GM23248 (cell line): ENCODE measurements around the gene NCOR2.

Experiments used
- EZH2 ChIP-seq: fragments of 200-600 bp; sonication (generic); IDR thresholded peaks from 2 replicates; pipeline ENCODE4 v1.6.1; 2018; ENCODE audit warnings: antibody characterized with exemption, mild to moderate bottlenecking; ENCODE audit not compliant: insufficient read depth, poor library complexity, severe bottlenecking
- EZH2phosphoT487 ChIP-seq: fragments of 200-600 bp; sonication (generic); IDR thresholded peaks from 2 replicates; pipeline ENCODE4 v1.6.1; 2018; ENCODE audit warnings: antibody characterized with exemption, moderate library complexity, mild to moderate bottlenecking, low read depth; ENCODE audit not compliant: insufficient read depth

DNA sequence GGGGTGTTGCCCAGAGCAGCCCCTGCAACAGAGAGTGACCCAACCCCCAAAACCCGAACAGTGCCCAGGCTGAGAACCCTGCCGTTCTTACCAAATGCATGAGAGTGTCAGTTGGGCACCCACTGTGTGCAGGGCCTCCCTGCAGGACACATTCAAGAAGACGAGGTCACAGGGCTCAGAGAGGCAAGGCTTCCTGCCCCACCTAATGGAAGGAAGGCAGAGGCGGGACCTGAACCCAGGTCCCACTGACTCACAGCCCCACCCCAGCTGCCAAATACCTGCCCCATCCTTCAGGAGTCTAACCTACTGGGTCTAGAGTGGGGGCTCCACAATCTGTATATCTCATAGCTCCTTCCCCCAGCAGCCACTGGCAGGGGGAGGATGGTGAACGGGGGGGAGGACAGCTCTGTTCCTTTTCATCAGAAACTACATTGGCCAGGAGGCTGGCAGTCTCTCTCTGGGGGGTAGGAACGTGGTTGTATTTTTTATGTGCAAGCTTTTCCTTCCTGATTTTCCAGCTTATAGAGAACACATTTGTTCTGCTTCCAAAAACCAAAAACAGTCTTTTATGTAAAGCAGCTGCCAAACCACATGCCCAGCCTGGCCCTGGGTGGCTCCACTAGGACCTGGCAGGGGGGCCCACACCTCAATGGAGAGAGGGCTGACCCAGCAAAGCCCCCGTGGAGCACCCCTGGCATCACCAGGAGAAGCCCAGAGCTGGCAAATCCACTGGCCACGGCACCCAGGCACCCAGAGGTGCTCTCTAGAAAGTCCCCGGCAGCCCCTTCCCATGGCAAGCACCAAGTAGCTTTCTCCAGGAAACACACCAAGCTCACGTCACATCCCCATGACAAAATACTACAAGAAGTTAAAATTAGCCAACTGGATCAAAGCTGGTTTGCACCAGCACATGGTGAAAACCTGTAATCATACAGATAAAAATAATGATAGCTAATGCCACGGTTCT is 17.0 kb downstream of the NCOR2 start:
- TF ChIP-seq EZH2 (no peak), EZH2phosphoT487 (no peak)
